Heart left ventricle (tissue), 16 donors: ENCODE measurements around the gene GOLGA3. TPM values are rescaled to one million over a fixed set of nuclear protein-coding genes. Genes with fewer than 3 reads are reported as not detected.

Experiments
- ATAC-seq, 4 donors: fragments of 200-7000 bp; cut with Tn5 transposase; one replicate each; pipeline ENCODE4 v1.9.1; 2020 to 2022; ENCODE audit warnings: moderate library complexity in 4 of 4, mild to moderate bottlenecking in 3 of 4, moderate number of reproducible peaks in 1 of 4
- DNase-seq, 5 donors: peaks; one replicate each; pipeline ENCODE4 v3.0.0-alpha.2; 2020
- H3K27ac ChIP-seq, 12 donors: fragments of 200-600 bp; sonication (generic) in 4 of 12; one replicate each; pipeline versions ENCODE4 v1.5.0 to v1.8.0; 2016 to 2022; ENCODE audit warnings: mild to moderate bottlenecking in 2 of 12
- H3K27me3 ChIP-seq, 9 donors: fragments of 200-600 bp; sonication (generic) in 2 of 9; one replicate each; pipeline versions ENCODE4 v1.5.1 to v1.8.0; 2016 to 2022; ENCODE audit warnings: mild to moderate bottlenecking in 3 of 9
- H3K36me3 ChIP-seq, 9 donors: fragments of 200-600 bp; sonication (generic) in 2 of 9; one replicate each; pipeline versions ENCODE4 v1.5.0 to v1.8.0; 2018 to 2022; ENCODE audit warnings: mild to moderate bottlenecking in 2 of 9
- H3K4me1 ChIP-seq, 12 donors: fragments of 200-600 bp; sonication (generic) in 4 of 12; one replicate each; pipeline versions ENCODE4 v1.5.0 to v1.8.0; 2016 to 2022; ENCODE audit warnings: mild to moderate bottlenecking in 3 of 12
- H3K4me3 ChIP-seq, 12 donors: fragments of 200-600 bp; sonication (generic) in 4 of 12; one replicate each; pipeline versions ENCODE4 v1.5.0 to v1.8.0; 2017 to 2022; ENCODE audit warnings: mild to moderate bottlenecking in 9 of 12, moderate library complexity in 4 of 12
- H3K9me3 ChIP-seq, 12 donors: fragments of 200-600 bp; sonication (generic) in 4 of 12; one replicate each; pipeline versions ENCODE4 v1.5.0 to v1.8.0; 2016 to 2022; ENCODE audit warnings: mild to moderate bottlenecking in 1 of 12
- CTCF ChIP-seq, 12 donors: fragments of 200-600 bp; sonication (generic) in 4 of 12; IDR thresholded peaks; one replicate each; pipeline versions ENCODE4 v1.5.0 to v1.8.0; 2018 to 2022; ENCODE audit warnings: antibody characterized with exemption in 12 of 12, mild to moderate bottlenecking in 5 of 12
- POLR2A ChIP-seq, 2 donors: fragments of 450-650 bp; IDR thresholded peaks; one replicate each; pipeline ENCODE4 v1.6.1; 2017; ENCODE audit warnings: antibody characterized with exemption in 2 of 2, mild to moderate bottlenecking in 2 of 2, moderate library complexity in 2 of 2
- WGBS, 4 donors: extraction: QIAGEN DNeasy Blood & Tissue Kit in 2 of 4; methylation state at CpG; one replicate each; pipeline versions ENCODE4 v1.1.5 to v1.1.7; 2013 to 2018; 5-methylcytosine and 5-hydroxymethylcytosine counted together
- intact Hi-C, 10 donors: fragments of 100-400 bp; cut with DNase I; formaldehyde crosslinking; loops; one replicate each; pipeline versions ENCODE4 v1.11.1 to v1.14.2; 2022
- polyA plus RNA-seq, 2 donors: library from polyadenylated mRNA; stranded (reverse); fragments of 200-250 nt; gene quantifications; one replicate each; pipeline ENCODE4 v1.2.3, GENCODE V29; 2013
- total RNA-seq, 9 donors: library from RNA; depleted of rRNA in 2 of 9; stranded (reverse); fragments of >200 nt in 2 of 9; fragmentation: NEBNext Ultra II Directional in 3 of 9; extraction: Animal tissue kit (Norgen Biotek cat#: 25700) in 3 of 9; gene quantifications; one replicate each; pipeline versions ENCODE4 v1.1.0 to v1.2.4, GENCODE V29; 2016 to 2023
- donor health status: ischemic (EF 13 %, LVEDD 7.1; RV severe dilation, severe dysfunction).
- donor health status: healthy with polysubstance abuse.
- donor health status: DM: no; HTN: yes; CAD: no.
- donor health status: DM: no; HTN: no; CAD: no.
- donor health status: ischemic (EF 25% LVEDD 6.9; RV normal size, moderate dysfunction).
- donor health status: ischemic (EF 25% LVEDD 5.7; RV mildly dilated, moderate dysfunction).
- donor health status: healthy.
- donor health status: DM: yes; HTN: yes; CAD: no.
- donor health status: ischemic (EF 35%, LVEDD 5.7; RV mildly dilated, moderate dysfunction).
- donor health status: nonischemic (EF 11% LVEDD 7.7; RV severe dilation, severe dysfunction).
- donor health status: DM: yes; HTN: yes; CAD: no.
- donor health status: PGD.
- donor health status: ischemic (EF 29% LVEDD 5.4; RV normal size, mild dysfunction).
- donor health status: nonischemic (EF 23%, LVEDD 6.1; RV moderate dilation, normal function).

GOLGA3 gene
- total and polyA plus RNA-seq, 11 donors, result 12.0 to 46.2 (median 34.3) TPM

GRCh38 chr12:132789099-132789471 lies 39.6 kb downstream of the GOLGA3 start:
- H3K9me3 ChIP-seq, result no peaks in the 10 kb centered on the region
- no peak overlapping the region for H3K27ac ChIP-seq
- ATAC-seq (no peak), DNase-seq (no peak)
- intact Hi-C loops, result no loop called here
- WGBS, 4 donors, result 95 to 96% (median 95%) methylated on average over 20 to 21 of the region's 21 CpGs
- H3K27me3 ChIP-seq, result no peaks in the 10 kb centered on the region
- no peak overlapping the region for H3K4me3 ChIP-seq
- peaks cover 0 to 76% (median 72%) of the 10 kb centered on the region in 9 donors for H3K36me3 ChIP-seq
- no peaks in the 10 kb centered on the region for H3K4me1 ChIP-seq
- TF ChIP-seq POLR2A (IDR thresholded peaks at IDR 0.05) (no peak), CTCF (IDR thresholded peaks at IDR 0.05) (no peak)

GRCh38 chr12:132788375-132789098 lies 40.1 kb downstream of the GOLGA3 start:
- Histone ChIP-seq H3K4me3 (no peak overlapping the region), H3K9me3 (no peaks in the 10 kb centered on the region), H3K36me3 (peaks cover 0 to 76% (median 72%) of the 10 kb centered on the region in 9 donors), H3K27me3 (no peaks in the 10 kb centered on the region), H3K27ac (no peak overlapping the region), H3K4me1 (no peaks in the 10 kb centered on the region)
- ATAC-seq (no peak), DNase-seq (no peak)
- TF ChIP-seq CTCF (IDR thresholded peaks at IDR 0.05) (no peak), POLR2A (IDR thresholded peaks at IDR 0.05) (no peak)
- WGBS, 4 donors, result 95 to 97% (median 96%) methylated on average over 22 to 29 of the region's 29 CpGs
- intact Hi-C loops, result no loop called here

GRCh38 chr12:132787877-132788276 lies 40.8 kb downstream of the GOLGA3 start:
- intact Hi-C loops, result no loop called here
- ATAC-seq, result no peak
- Histone ChIP-seq H3K36me3 (peaks cover 0 to 82% (median 77%) of the 10 kb centered on the region in 9 donors), H3K9me3 (no peaks in the 10 kb centered on the region), H3K4me1 (no peaks in the 10 kb centered on the region), H3K27me3 (no peaks in the 10 kb centered on the region), H3K4me3 (no peak overlapping the region), H3K27ac (no peak overlapping the region)
- TF ChIP-seq CTCF (IDR thresholded peaks at IDR 0.05) (no peak), POLR2A (IDR thresholded peaks at IDR 0.05) (no peak)
- no peak for DNase-seq
- 93 to 96% (median 94%) methylated on average over 15 of the region's 15 CpGs for WGBS, 4 donors

GRCh38 chr12:132786192-132786591 lies 42.5 kb downstream of the GOLGA3 start:
- H3K27ac ChIP-seq, result no peak overlapping the region
- intact Hi-C loops, result no loop called here
- 95 to 96% (median 95%) methylated on average over 19 to 21 of the region's 21 CpGs for WGBS, 4 donors

More at GRCh38 chr12:132786192-132786591, 42.5 kb downstream of the GOLGA3 start:
- DNase-seq, result no peak
- ATAC-seq, result no peak
- H3K36me3 ChIP-seq, result peaks cover 0 to 92% (median 83%) of the 10 kb centered on the region in 9 donors
- H3K4me1 ChIP-seq, result no peaks in the 10 kb centered on the region
- H3K27me3 ChIP-seq, result no peaks in the 10 kb centered on the region
- no peak overlapping the region for H3K4me3 ChIP-seq
- H3K9me3 ChIP-seq, result no peaks in the 10 kb centered on the region
- TF ChIP-seq CTCF (IDR thresholded peaks at IDR 0.05), result no peak
- no peak for TF ChIP-seq POLR2A (IDR thresholded peaks at IDR 0.05)
